ENCODE data around the gene FABP3.

DNA sequence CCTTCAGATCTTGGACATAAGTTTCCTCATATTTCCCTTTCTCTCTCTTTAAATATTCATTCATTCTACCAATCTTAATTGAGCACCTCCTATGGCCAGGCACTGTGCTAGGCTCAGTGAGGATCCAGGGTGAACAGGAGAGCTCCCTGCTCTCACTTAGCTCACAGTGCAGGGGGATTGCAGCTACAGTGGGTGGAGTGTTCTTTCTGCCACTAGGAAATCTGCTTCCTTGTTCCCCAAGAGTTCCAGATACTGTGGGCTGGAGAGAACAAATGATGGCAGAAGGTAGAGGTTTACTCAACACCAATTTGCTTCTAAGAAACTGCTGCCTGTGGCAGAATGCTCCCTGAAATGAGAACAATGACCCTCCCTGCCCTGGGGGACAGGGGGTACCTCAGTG lies 5.1 kb upstream of the FABP3 start:
- TF ChIP-seq, protein P1, sequence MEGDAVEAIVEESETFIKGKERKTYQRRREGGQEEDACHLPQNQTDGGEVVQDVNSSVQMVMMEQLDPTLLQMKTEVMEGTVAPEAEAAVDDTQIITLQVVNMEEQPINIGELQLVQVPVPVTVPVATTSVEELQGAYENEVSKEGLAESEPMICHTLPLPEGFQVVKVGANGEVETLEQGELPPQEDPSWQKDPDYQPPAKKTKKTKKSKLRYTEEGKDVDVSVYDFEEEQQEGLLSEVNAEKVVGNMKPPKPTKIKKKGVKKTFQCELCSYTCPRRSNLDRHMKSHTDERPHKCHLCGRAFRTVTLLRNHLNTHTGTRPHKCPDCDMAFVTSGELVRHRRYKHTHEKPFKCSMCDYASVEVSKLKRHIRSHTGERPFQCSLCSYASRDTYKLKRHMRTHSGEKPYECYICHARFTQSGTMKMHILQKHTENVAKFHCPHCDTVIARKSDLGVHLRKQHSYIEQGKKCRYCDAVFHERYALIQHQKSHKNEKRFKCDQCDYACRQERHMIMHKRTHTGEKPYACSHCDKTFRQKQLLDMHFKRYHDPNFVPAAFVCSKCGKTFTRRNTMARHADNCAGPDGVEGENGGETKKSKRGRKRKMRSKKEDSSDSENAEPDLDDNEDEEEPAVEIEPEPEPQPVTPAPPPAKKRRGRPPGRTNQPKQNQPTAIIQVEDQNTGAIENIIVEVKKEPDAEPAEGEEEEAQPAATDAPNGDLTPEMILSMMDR (IDR thresholded peaks at IDR 0.05) = no peak
- no peak for TF ChIP-seq POLR2A (IDR thresholded peaks at IDR 0.05)

All from lower leg skin (tissue), 3 donors.